ENCODE measurements around the gene TTC21B.
A peak's percentile ranks its signal among the peaks of the same experiment; 100 is the strongest.
"Not testable (repeated sequence)": the region's sequence is repeated elsewhere in the genome, so short reads cannot be mapped to it uniquely, and the experiment has no call there.

Gene TTC21B

GRCh38 chr2:165871025-165871424, 82.6 kb downstream of the TTC21B start:
- in situ Hi-C loops (cut with HindIII; ENCODE audit: low pct_ligation_motif_present, low sequenced_read_pairs): no loop called here
- DNase-seq: no peak
- TF ChIP-seq, protein P1, sequence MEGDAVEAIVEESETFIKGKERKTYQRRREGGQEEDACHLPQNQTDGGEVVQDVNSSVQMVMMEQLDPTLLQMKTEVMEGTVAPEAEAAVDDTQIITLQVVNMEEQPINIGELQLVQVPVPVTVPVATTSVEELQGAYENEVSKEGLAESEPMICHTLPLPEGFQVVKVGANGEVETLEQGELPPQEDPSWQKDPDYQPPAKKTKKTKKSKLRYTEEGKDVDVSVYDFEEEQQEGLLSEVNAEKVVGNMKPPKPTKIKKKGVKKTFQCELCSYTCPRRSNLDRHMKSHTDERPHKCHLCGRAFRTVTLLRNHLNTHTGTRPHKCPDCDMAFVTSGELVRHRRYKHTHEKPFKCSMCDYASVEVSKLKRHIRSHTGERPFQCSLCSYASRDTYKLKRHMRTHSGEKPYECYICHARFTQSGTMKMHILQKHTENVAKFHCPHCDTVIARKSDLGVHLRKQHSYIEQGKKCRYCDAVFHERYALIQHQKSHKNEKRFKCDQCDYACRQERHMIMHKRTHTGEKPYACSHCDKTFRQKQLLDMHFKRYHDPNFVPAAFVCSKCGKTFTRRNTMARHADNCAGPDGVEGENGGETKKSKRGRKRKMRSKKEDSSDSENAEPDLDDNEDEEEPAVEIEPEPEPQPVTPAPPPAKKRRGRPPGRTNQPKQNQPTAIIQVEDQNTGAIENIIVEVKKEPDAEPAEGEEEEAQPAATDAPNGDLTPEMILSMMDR (IDR thresholded peaks at IDR 0.05; ENCODE audit: low read depth, low read length, missing control alignments): no peak
- Histone ChIP-seq H3K4me3 (ENCODE audit: low read depth, low read length) (no peak overlapping the region), H3K27ac (no peak overlapping the region), H3K36me3 (replicated peaks) (no peaks in the 10 kb centered on the region), H3K27me3 (replicated peaks) (no peaks in the 10 kb centered on the region)

- H3K27ac ChIP-seq: no peak overlapping the region
- in situ Hi-C loops (cut with HindIII; ENCODE audit: low pct_ligation_motif_present, low sequenced_read_pairs): no loop called here
- TF ChIP-seq, protein P1 (IDR thresholded peaks at IDR 0.05; ENCODE audit: low read depth, low read length, missing control alignments): no peak
- no peaks in the 10 kb centered on the region for H3K36me3 ChIP-seq (replicated peaks)
- DNase-seq: no peak
- no peak overlapping the region for H3K4me3 ChIP-seq (ENCODE audit: low read depth, low read length)
- H3K27me3 ChIP-seq (replicated peaks): no peaks in the 10 kb centered on the region
Observed at GRCh38 chr2:165870346-165870745, 83.2 kb downstream of the TTC21B start.

GRCh38 chr2:165868211-165868610, 85.4 kb downstream of the TTC21B start:
- TF ChIP-seq, protein P1 (IDR thresholded peaks at IDR 0.05; ENCODE audit: low read depth, low read length, missing control alignments): no peak
- Histone ChIP-seq H3K4me3 (ENCODE audit: low read depth, low read length) (no peak overlapping the region), H3K27me3 (replicated peaks) (no peaks in the 10 kb centered on the region), H3K36me3 (replicated peaks) (no peaks in the 10 kb centered on the region), H3K27ac (no peak overlapping the region)
- in situ Hi-C loops (cut with HindIII; ENCODE audit: low pct_ligation_motif_present, low sequenced_read_pairs): no loop called here
- DNase-seq: peak; percentile 16

DNA sequence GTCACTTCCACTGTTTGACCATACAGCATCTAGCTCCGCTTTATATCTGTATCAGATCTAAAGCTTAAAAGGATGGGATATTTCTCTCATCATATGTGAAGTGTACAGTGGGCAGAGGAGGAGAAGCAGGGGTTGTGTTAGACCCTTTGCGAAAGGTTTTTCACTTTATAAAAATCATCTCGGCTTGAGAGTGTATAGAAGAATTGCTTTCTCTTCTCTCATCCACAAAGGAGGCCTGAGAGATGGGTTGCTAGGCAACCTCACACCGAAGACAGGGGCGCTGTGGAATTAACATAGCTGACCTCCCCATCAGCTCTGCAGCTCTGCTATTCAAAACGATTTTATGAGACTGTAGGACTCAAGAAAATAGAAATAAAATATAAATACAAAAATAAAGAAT, 89.3 kb downstream of the TTC21B start:
- Histone ChIP-seq H3K4me3 (ENCODE audit: low read depth, low read length) (no peak overlapping the region), H3K36me3 (replicated peaks) (no peaks in the 10 kb centered on the region), H3K27ac (no peak overlapping the region), H3K27me3 (replicated peaks) (no peaks in the 10 kb centered on the region)
- in situ Hi-C loops (cut with HindIII; ENCODE audit: low pct_ligation_motif_present, low sequenced_read_pairs): no loop called here
- DNase-seq: no peak
- TF ChIP-seq, protein P1 (IDR thresholded peaks at IDR 0.05; ENCODE audit: low read depth, low read length, missing control alignments): no peak

DNA sequence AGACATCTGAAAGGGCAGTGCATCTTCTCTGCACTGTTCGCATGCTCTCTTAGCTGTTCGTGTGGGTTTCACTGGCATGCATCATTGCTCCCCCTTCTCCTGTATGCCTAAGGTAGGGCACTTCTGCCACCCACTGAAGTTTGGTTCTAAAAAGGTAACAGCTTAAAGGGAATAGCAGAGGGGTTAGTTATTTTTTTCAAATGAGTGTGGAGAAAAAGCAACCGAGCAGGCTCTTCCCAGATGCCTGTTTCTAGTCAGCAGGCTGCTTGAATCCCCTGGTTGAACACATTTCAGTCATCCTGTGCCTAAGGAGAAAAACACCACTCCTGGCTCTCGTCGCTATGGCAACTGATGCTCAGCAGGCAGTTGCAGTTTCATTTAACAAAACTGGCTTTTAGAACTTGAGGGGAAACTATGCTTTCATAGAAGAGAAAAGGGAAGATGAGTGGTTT, 89.7 kb downstream of the TTC21B start:
- no peak for DNase-seq
- TF ChIP-seq, protein P1 (IDR thresholded peaks at IDR 0.05; ENCODE audit: low read depth, low read length, missing control alignments): no peak
- Histone ChIP-seq H3K27ac (no peak overlapping the region), H3K36me3 (replicated peaks) (no peaks in the 10 kb centered on the region), H3K4me3 (ENCODE audit: low read depth, low read length) (no peak overlapping the region), H3K27me3 (replicated peaks) (no peaks in the 10 kb centered on the region)
- in situ Hi-C loops (cut with HindIII; ENCODE audit: low pct_ligation_motif_present, low sequenced_read_pairs): no loop called here

DNA sequence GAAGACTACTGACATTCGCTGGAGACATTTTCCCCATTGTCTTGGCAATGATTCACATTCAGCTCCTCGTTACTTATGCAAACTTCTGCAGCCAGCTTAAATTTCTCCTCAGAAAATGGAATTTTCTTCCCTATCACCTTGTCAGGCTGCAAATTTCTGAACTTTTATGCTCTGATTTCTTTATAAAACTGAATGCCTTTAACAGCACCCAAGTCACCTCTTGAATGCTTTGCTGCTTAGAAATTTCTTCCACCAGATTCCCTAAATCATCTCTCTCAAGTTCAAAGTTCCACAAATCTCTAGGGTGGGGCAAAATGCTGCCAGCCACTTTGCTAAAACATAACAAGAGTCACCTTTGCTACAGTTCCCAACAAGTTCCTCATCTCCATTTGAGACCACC, 92.5 kb downstream of the TTC21B start:
- in situ Hi-C loops (cut with HindIII; ENCODE audit: low pct_ligation_motif_present, low sequenced_read_pairs); H3K36me3 ChIP-seq (replicated peaks); H3K4me3 ChIP-seq (ENCODE audit: low read depth, low read length); H3K27me3 ChIP-seq (replicated peaks); H3K27ac ChIP-seq; DNase-seq: not testable (repeated sequence)

- H3K27me3 ChIP-seq (replicated peaks); H3K27ac ChIP-seq; H3K4me3 ChIP-seq (ENCODE audit: low read depth, low read length); H3K36me3 ChIP-seq (replicated peaks); DNase-seq; in situ Hi-C loops (cut with HindIII; ENCODE audit: low pct_ligation_motif_present, low sequenced_read_pairs): not testable (repeated sequence)
Observed at GRCh38 chr2:165859723-165860122, 93.9 kb downstream of the TTC21B start.
